PFSK-1 (cell line): ENCODE data around the gene SNX30.

Source experiments
- FOXP2 ChIP-seq: optimal IDR thresholded peaks from 2 replicates; pipeline ENCODE3; 2011; ENCODE audit warnings: borderline replicate concordance, control low read depth, inconsistent platforms; ENCODE audit not compliant: insufficient read depth; ENCODE audit errors: extremely low read length, extremely low read depth
- POLR2AphosphoS5 ChIP-seq: IDR thresholded peaks from 2 replicates; pipeline ENCODE4 v1.6.1; 2012; ENCODE audit warnings: low read depth, mild to moderate bottlenecking, control low read depth, low read length, moderate library complexity
- SIN3A ChIP-seq: IDR thresholded peaks from 2 replicates; pipeline ENCODE4 v1.6.1; 2012; ENCODE audit warnings: mild to moderate bottlenecking, low read length, moderate library complexity, borderline replicate concordance; ENCODE audit not compliant: insufficient read depth
- TAF1 ChIP-seq: IDR thresholded peaks from 2 replicates; pipeline ENCODE4 v1.6.1; 2012; ENCODE audit warnings: low read length, control low read depth, borderline replicate concordance; ENCODE audit not compliant: insufficient read depth
- TF ChIP-seq, protein P1 (sequence below), 2 experiments: IDR thresholded peaks; 2 replicates each; pipeline versions ENCODE4 v1.6.1 to v1.8.0; 2011 to 2012; ENCODE audit warnings: low read depth in 2 of 2, low read length in 2 of 2, control low read depth in 1 of 2, inconsistent platforms in 1 of 2, mild to moderate bottlenecking in 1 of 2, moderate library complexity in 1 of 2; ENCODE audit not compliant: insufficient read depth in 1 of 2

SNX30 gene

DNA sequence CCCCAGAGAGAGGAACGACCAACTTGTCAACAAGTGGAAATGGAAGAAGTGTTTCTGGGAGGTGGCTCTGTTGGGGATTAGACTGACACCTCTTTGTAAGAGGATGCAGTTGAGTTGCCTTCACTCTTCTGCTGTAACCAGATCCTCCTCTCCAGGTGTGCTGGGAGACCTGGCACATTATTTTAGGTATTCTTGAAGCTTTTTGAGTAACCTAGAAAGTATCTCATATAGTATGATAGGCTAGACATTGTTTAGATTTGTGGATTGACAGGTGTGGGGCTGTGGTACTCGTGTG is 21.6 kb downstream of the SNX30 start:
- TF ChIP-seq SIN3A (no peak), POLR2AphosphoS5 (no peak), TAF1 (no peak), FOXP2 (no peak)
- TF ChIP-seq, protein P1, sequence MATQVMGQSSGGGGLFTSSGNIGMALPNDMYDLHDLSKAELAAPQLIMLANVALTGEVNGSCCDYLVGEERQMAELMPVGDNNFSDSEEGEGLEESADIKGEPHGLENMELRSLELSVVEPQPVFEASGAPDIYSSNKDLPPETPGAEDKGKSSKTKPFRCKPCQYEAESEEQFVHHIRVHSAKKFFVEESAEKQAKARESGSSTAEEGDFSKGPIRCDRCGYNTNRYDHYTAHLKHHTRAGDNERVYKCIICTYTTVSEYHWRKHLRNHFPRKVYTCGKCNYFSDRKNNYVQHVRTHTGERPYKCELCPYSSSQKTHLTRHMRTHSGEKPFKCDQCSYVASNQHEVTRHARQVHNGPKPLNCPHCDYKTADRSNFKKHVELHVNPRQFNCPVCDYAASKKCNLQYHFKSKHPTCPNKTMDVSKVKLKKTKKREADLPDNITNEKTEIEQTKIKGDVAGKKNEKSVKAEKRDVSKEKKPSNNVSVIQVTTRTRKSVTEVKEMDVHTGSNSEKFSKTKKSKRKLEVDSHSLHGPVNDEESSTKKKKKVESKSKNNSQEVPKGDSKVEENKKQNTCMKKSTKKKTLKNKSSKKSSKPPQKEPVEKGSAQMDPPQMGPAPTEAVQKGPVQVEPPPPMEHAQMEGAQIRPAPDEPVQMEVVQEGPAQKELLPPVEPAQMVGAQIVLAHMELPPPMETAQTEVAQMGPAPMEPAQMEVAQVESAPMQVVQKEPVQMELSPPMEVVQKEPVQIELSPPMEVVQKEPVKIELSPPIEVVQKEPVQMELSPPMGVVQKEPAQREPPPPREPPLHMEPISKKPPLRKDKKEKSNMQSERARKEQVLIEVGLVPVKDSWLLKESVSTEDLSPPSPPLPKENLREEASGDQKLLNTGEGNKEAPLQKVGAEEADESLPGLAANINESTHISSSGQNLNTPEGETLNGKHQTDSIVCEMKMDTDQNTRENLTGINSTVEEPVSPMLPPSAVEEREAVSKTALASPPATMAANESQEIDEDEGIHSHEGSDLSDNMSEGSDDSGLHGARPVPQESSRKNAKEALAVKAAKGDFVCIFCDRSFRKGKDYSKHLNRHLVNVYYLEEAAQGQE (IDR thresholded peaks at IDR 0.05; ENCODE audit: insufficient read depth in 1 of 2, low read depth in 2 of 2, low read length in 2 of 2), result no peak

DNA sequence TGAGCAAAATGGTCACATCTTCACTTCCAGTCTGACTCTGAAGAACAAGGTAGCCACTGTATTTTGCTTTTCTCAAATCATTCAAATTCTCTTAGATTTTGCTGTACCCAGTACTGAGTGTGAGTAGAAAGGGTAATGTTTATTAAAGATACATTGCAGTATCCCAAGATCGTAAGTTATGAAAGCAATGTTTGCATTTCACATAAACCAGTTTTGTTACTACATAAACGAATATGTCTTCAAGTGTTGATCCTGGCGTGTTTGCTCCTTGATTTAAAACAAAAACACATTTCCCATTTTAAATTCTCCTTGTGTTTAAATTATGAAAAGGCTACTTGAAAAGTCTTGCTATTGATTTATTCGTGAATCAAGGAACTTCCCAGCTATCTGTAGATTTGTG is 22.0 kb downstream of the SNX30 start:
- TF ChIP-seq SIN3A (no peak), TAF1 (no peak), POLR2AphosphoS5 (no peak), FOXP2 (no peak)
- TF ChIP-seq, protein P1 (IDR thresholded peaks at IDR 0.05; ENCODE audit: insufficient read depth in 1 of 2, low read depth in 2 of 2, low read length in 2 of 2), result no peak

DNA sequence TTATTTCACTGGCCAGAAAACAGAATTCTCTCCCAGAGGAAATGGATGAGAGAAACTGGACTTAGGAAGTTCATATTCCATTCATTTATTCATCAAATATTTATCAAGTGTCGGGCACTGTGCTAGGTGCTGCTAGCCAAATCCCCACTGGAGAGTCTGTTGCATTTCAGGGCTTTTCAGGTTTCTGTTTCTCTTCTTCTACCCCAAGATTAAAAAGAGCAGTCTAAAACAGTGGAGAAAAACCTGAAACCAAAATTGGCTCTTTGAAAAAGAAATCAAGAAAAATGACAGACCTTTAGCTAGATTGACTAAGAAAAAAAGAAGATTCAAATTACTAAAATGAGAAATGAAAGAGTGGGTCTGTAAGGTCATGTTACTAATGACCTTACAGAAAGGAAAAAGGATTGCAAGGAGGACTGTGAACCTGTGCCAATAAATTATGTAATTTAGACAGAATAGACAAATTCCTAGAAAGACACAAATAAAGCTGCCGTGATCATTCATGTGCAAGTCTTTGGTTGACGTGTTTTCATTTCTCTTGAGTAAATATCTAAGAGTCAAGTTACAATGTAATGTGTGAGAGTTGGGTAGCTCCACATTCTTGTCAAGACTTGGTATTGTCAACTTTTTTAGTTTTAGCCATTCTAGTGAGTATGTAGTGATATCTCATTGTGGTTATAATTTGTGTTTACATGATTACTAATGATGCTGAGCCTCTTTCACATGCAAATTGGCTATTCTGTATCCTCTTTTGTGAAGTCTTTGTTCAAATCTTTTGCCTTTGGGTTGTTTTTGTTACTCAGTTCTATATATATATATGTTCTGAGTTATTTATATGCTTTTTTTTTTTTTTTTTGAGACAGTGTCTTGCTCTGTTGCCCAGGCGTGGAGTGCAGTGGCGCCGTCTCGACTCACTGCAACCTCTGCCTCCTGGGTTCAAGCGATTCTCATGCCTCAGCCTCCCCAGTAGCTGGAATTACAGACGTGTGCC is 23.7 kb downstream of the SNX30 start:
- no peak for TF ChIP-seq TAF1

DNA sequence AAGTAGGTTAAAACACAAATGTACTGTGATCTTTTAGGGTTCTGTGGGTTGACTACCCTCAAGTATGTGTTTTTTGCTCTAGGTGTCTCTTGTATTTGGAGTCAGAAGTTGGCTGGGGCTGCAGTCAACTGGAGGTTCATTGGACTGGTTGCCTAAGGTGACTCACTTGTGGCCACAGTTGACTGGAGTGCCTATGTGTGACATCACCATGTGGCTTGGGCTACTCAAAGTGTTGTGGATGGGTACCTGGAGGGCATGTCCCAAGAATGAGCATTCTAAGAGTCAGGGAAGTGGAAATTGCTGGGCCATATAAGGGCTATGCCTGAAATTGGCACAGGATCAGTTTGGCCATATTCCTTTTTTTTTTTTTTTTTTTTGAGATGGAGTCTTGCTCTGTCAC is 27.4 kb downstream of the SNX30 start:
- TF ChIP-seq, protein P1 (IDR thresholded peaks at IDR 0.05; ENCODE audit: insufficient read depth in 1 of 2, low read depth in 2 of 2, low read length in 2 of 2), result no peak
- TF ChIP-seq POLR2AphosphoS5, result no peak
- TF ChIP-seq FOXP2, result no peak

DNA sequence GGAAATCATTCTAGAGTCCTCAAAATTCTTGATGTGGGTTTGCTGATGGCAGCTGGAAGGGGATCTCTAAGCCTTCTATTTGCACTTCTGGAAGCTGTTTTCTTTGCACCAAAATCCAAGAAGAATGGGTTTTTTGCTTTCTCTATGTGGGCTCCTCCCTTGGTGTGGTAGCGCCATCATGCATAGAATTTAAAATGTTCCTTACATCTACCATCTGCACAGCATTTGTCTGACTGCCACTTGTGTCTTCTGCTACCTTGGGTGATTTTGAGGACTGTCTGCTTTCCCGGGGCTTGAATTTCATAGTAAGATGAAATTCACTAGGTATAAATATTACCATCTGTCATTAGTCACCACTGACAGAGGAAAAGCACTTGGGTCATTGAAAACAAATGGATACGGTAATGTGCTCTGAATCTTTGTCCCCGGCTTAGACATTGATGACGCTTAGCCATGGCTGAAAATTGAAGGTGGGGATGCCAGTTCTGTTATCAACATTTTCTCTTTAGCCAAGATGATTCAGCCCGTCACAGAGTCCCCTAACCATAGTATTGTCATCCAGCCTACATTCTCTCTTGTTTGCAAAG is 30.0 kb downstream of the SNX30 start:
- TF ChIP-seq POLR2AphosphoS5 (no peak), SIN3A (no peak)

DNA sequence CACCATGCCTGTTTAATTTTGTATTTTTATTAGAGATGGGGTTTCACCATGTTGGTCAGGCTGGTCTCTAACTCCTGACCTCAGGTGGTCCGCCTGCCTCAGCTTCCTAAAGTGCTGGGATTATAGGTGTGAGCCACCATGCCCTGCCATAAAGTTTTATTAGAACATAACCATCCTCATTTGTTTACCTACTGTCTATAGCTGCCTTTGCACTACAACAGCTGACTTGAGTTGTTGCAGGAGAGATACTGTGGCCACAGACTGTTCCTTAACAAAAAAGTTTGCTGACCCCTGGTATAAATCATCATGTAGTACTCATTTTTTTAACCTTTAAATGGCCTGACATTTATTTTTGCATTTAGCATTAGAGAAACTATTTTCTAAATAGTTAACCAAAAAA is 31.7 kb downstream of the SNX30 start:
- no peak for TF ChIP-seq SIN3A
- TF ChIP-seq, protein P1 (IDR thresholded peaks at IDR 0.05; ENCODE audit: insufficient read depth in 1 of 2, low read depth in 2 of 2, low read length in 2 of 2), result no peak
- TF ChIP-seq TAF1, result no peak
- no peak for TF ChIP-seq FOXP2
- no peak for TF ChIP-seq POLR2AphosphoS5
